Measurements from ENCODE around the gene TP53BP2. TPM values are rescaled to one million over a fixed set of nuclear protein-coding genes. Genes with fewer than 3 reads are reported as not detected.
"Not testable (repeated sequence)": the region's sequence is repeated elsewhere in the genome, so short reads cannot be mapped to it uniquely, and the experiment has no call there.

TP53BP2 gene
- total and polyA plus RNA-seq, 5 donors, result 9.8 to 29.7 (median 29.5) TPM

GRCh38 chr1:223828162-223828848 lies 17.4 kb downstream of the TP53BP2 start:
- Histone ChIP-seq H3K9me3 (ENCODE audit: control insufficient read depth, low read length) (no peaks in the 10 kb centered on the region), H3K27ac (ENCODE audit: low read length) (no peak overlapping the region), H3K4me3 (ENCODE audit: low read length) (no peak overlapping the region), H3K4me1 (ENCODE audit: control insufficient read depth, insufficient read depth, low read length) (peaks cover 18% of the 10 kb centered on the region), H3K27me3 (ENCODE audit: control insufficient read depth, insufficient read depth) (no peaks in the 10 kb centered on the region)
- intact Hi-C loops (cut with DNase I), result no loop called here
- ATAC-seq, result no peak
- DNase-seq, result no peak
- WGBS, result 95% methylated on average over 6 of the region's 6 CpGs

GRCh38 chr1:223827193-223827663 lies 18.5 kb downstream of the TP53BP2 start:
- intact Hi-C loops (cut with DNase I), result no loop called here
- no peak for DNase-seq
- H3K9me3 ChIP-seq (ENCODE audit: control insufficient read depth, low read length), result no peaks in the 10 kb centered on the region
- H3K27me3 ChIP-seq (ENCODE audit: control insufficient read depth, insufficient read depth), result no peaks in the 10 kb centered on the region
- no peak overlapping the region for H3K27ac ChIP-seq (ENCODE audit: low read length)
- H3K4me3 ChIP-seq (ENCODE audit: low read length), result no peak overlapping the region
- peak; percentile 66 to 71 for ATAC-seq
- WGBS, result 47% methylated on average over 3 of the region's 3 CpGs
- peaks cover 12% of the 10 kb centered on the region for H3K4me1 ChIP-seq (ENCODE audit: control insufficient read depth, insufficient read depth, low read length)

GRCh38 chr1:223825767-223826748 lies 19.7 kb downstream of the TP53BP2 start:
- 79% methylated on average over 11 of the region's 11 CpGs for WGBS
- Histone ChIP-seq H3K4me3 (ENCODE audit: low read length) (no peak overlapping the region), H3K27ac (ENCODE audit: low read length) (no peak overlapping the region), H3K4me1 (ENCODE audit: control insufficient read depth, insufficient read depth, low read length) (peaks cover 13% of the 10 kb centered on the region), H3K27me3 (ENCODE audit: control insufficient read depth, insufficient read depth) (no peaks in the 10 kb centered on the region), H3K9me3 (ENCODE audit: control insufficient read depth, low read length) (no peaks in the 10 kb centered on the region)
- intact Hi-C loops (cut with DNase I), result no loop called here
- DNase-seq (no peak), ATAC-seq (peak; percentile 45 to 64)

GRCh38 chr1:223824712-223825111 lies 21.0 kb downstream of the TP53BP2 start:
- H3K4me3 ChIP-seq (ENCODE audit: low read length), result no peak overlapping the region
- no peaks in the 10 kb centered on the region for H3K27me3 ChIP-seq (ENCODE audit: control insufficient read depth, insufficient read depth)
- intact Hi-C loops (cut with DNase I), result no loop called here
- 83% methylated on average over 4 of the region's 4 CpGs for WGBS
- H3K27ac ChIP-seq (ENCODE audit: low read length), result no peak overlapping the region
- ATAC-seq, result no peak
- peaks cover 20% of the 10 kb centered on the region for H3K4me1 ChIP-seq (ENCODE audit: control insufficient read depth, insufficient read depth, low read length)
- DNase-seq, result no peak
- H3K9me3 ChIP-seq (ENCODE audit: control insufficient read depth, low read length), result no peaks in the 10 kb centered on the region

- peaks cover 20% of the 10 kb centered on the region for H3K4me1 ChIP-seq (ENCODE audit: control insufficient read depth, insufficient read depth, low read length)
- intact Hi-C loops (cut with DNase I), result no loop called here
- ATAC-seq, result no peak
- H3K27me3 ChIP-seq (ENCODE audit: control insufficient read depth, insufficient read depth), result no peaks in the 10 kb centered on the region
- H3K4me3 ChIP-seq (ENCODE audit: low read length), result no peak overlapping the region
- no peak overlapping the region for H3K27ac ChIP-seq (ENCODE audit: low read length)
- H3K9me3 ChIP-seq (ENCODE audit: control insufficient read depth, low read length), result no peaks in the 10 kb centered on the region
- DNase-seq, result no peak
- WGBS, result 84% methylated on average over 9 of the region's 9 CpGs
Measured at GRCh38 chr1:223824287-223824686, 21.5 kb downstream of the TP53BP2 start.

- intact Hi-C loops (cut with DNase I), result no loop called here
- peaks cover 12% of the 10 kb centered on the region for H3K4me1 ChIP-seq (ENCODE audit: control insufficient read depth, insufficient read depth, low read length)
Measured at GRCh38 chr1:223820971-223821370, 24.8 kb downstream of the TP53BP2 start.

GRCh38 chr1:223820515-223820858 lies 25.3 kb downstream of the TP53BP2 start:
- no peak overlapping the region for H3K4me3 ChIP-seq (ENCODE audit: low read length)
- peak; percentile 29 to 41 for ATAC-seq
- no peak for DNase-seq
- no peaks in the 10 kb centered on the region for H3K9me3 ChIP-seq (ENCODE audit: control insufficient read depth, low read length)
- H3K4me1 ChIP-seq (ENCODE audit: control insufficient read depth, insufficient read depth, low read length), result peaks cover 9% of the 10 kb centered on the region
- WGBS, result 57% methylated on average over 2 of the region's 2 CpGs
- intact Hi-C loops (cut with DNase I), result no loop called here
- peak overlapping the region; percentile 17 for H3K27ac ChIP-seq (ENCODE audit: low read length)
- no peaks in the 10 kb centered on the region for H3K27me3 ChIP-seq (ENCODE audit: control insufficient read depth, insufficient read depth)

More at GRCh38 chr1:223820971-223821370, 24.8 kb downstream of the TP53BP2 start:
- H3K27ac ChIP-seq (ENCODE audit: low read length), result peak overlapping the region; percentile 9
- H3K9me3 ChIP-seq (ENCODE audit: control insufficient read depth, low read length), result no peaks in the 10 kb centered on the region
- H3K4me3 ChIP-seq (ENCODE audit: low read length), result no peak overlapping the region
- DNase-seq (peak in 1 of 3 donors; percentile 34), ATAC-seq (peak in 1 of 2 donors; percentile 31)
- no peaks in the 10 kb centered on the region for H3K27me3 ChIP-seq (ENCODE audit: control insufficient read depth, insufficient read depth)
- WGBS, result 56% methylated on average over 11 of the region's 11 CpGs

- WGBS, result 35% methylated on average over 4 of the region's 4 CpGs
- no peaks in the 10 kb centered on the region for H3K27me3 ChIP-seq (ENCODE audit: control insufficient read depth, insufficient read depth)
- H3K4me3 ChIP-seq (ENCODE audit: low read length), result no peak overlapping the region
- no peaks in the 10 kb centered on the region for H3K9me3 ChIP-seq (ENCODE audit: control insufficient read depth, low read length)
- intact Hi-C loops (cut with DNase I), result no loop called here
- no peak for DNase-seq
- H3K27ac ChIP-seq (ENCODE audit: low read length), result no peak overlapping the region
- ATAC-seq, result peak; percentile 87 to 88
- peaks cover 13% of the 10 kb centered on the region for H3K4me1 ChIP-seq (ENCODE audit: control insufficient read depth, insufficient read depth, low read length)
Measured at GRCh38 chr1:223819730-223820514, 25.8 kb downstream of the TP53BP2 start.

- peaks cover 13% of the 10 kb centered on the region for H3K4me1 ChIP-seq (ENCODE audit: control insufficient read depth, insufficient read depth, low read length)
- H3K27ac ChIP-seq (ENCODE audit: low read length); H3K4me3 ChIP-seq (ENCODE audit: low read length); DNase-seq; H3K9me3 ChIP-seq (ENCODE audit: control insufficient read depth, low read length); ATAC-seq; intact Hi-C loops (cut with DNase I); H3K27me3 ChIP-seq (ENCODE audit: control insufficient read depth, insufficient read depth): not testable (repeated sequence)
Measured at GRCh38 chr1:223817265-223817664, 28.5 kb downstream of the TP53BP2 start.

- intact Hi-C loops (cut with DNase I), result no loop called here
- WGBS, result 73% methylated on average over 3 of the region's 3 CpGs
- Histone ChIP-seq H3K4me1 (ENCODE audit: control insufficient read depth, insufficient read depth, low read length) (peaks cover 9% of the 10 kb centered on the region), H3K27ac (ENCODE audit: low read length) (no peak overlapping the region), H3K27me3 (ENCODE audit: control insufficient read depth, insufficient read depth) (no peaks in the 10 kb centered on the region), H3K4me3 (ENCODE audit: low read length) (no peak overlapping the region), H3K9me3 (ENCODE audit: control insufficient read depth, low read length) (no peaks in the 10 kb centered on the region)
- ATAC-seq (no peak), DNase-seq (no peak)
Measured at GRCh38 chr1:223815865-223816264, 29.9 kb downstream of the TP53BP2 start.

All from right cardiac atrium (tissue), 5 donors.